Measurements from ENCODE around the gene WASF3.

DNA sequence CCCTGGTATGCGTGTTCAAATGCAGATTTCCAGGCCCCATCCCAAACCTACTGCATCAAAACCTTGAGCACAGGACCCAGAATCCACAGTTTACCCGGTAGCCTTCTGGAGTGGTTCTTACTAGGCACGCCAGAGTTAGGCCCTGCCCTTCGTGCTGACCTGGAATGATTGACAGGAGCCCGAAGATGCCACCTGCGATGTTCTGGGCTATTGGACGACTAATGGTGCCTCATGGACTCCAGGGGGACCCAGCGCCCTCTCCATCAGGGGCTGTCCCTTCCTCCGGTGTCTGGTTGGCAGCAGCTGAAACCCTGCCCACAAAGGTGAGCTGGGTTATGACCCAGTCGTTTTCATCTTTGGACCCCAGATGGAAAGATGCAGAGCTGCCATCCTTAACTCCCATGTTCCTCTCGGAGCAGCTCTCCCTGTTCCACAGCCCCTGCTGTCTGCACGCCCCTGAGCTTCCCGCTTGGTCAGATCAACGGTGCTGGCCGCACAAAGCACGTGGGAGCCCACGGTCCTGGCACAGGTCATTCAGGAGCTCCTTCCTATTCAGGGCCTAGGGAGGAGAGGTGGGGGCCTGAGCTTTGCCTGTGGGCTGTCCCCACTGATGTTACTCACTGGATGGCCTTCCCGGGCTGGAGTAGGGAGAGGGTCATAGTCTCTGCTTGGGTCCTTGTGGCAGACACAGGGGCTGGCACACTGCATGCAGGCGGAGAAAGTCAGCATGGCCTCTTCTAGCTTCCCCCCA is 137.3 kb downstream of the WASF3 start:
- TF ChIP-seq, protein P1, sequence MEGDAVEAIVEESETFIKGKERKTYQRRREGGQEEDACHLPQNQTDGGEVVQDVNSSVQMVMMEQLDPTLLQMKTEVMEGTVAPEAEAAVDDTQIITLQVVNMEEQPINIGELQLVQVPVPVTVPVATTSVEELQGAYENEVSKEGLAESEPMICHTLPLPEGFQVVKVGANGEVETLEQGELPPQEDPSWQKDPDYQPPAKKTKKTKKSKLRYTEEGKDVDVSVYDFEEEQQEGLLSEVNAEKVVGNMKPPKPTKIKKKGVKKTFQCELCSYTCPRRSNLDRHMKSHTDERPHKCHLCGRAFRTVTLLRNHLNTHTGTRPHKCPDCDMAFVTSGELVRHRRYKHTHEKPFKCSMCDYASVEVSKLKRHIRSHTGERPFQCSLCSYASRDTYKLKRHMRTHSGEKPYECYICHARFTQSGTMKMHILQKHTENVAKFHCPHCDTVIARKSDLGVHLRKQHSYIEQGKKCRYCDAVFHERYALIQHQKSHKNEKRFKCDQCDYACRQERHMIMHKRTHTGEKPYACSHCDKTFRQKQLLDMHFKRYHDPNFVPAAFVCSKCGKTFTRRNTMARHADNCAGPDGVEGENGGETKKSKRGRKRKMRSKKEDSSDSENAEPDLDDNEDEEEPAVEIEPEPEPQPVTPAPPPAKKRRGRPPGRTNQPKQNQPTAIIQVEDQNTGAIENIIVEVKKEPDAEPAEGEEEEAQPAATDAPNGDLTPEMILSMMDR (IDR thresholded peaks at IDR 0.05), result no peak
- no peak for TF ChIP-seq EZH2 (IDR thresholded peaks at IDR 0.05)
